GM21390 (cell line): ENCODE results near the gene ALB.

Source experiments
- ATAC-seq: cut with Tn5 transposase; IDR thresholded peaks from one replicate; pipeline ENCODE4 v1.9.1; 2021; ENCODE audit not compliant: unreplicated experiment

ALB gene

GRCh38 chr4:73408181-73408867 is 4.2 kb downstream of the ALB start:
- ATAC-seq = no peak

GRCh38 chr4:73409012-73409862 is 5.2 kb downstream of the ALB start:
- no peak for ATAC-seq

- no peak for ATAC-seq
Observed at GRCh38 chr4:73409978-73410548, 6.0 kb downstream of the ALB start.

- ATAC-seq = no peak
Observed at GRCh38 chr4:73410916-73411730, 7.0 kb downstream of the ALB start.

- ATAC-seq = no peak
Observed at GRCh38 chr4:73411731-73412414, 7.8 kb downstream of the ALB start.

- no peak for ATAC-seq
Observed at GRCh38 chr4:73413294-73413755, 9.2 kb downstream of the ALB start.

GRCh38 chr4:73414936-73415271 is 10.8 kb downstream of the ALB start:
- ATAC-seq = no peak

- no peak for ATAC-seq
Observed at GRCh38 chr4:73415807-73416238, 11.7 kb downstream of the ALB start.

GRCh38 chr4:73416423-73417087 is 12.5 kb downstream of the ALB start:
- no peak for ATAC-seq

GRCh38 chr4:73417342-73417741 is 13.3 kb downstream of the ALB start:
- no peak for ATAC-seq

- ATAC-seq = no peak
Observed at GRCh38 chr4:73417973-73418372, 13.9 kb downstream of the ALB start.

GRCh38 chr4:73418677-73419076 is 14.6 kb downstream of the ALB start:
- ATAC-seq = no peak

GRCh38 chr4:73419106-73420038 is 15.3 kb downstream of the ALB start:
- no peak for ATAC-seq

GRCh38 chr4:73420615-73421014 is 16.5 kb downstream of the ALB start:
- ATAC-seq = no peak

- no peak for ATAC-seq
Observed at GRCh38 chr4:73421708-73422457, 17.8 kb downstream of the ALB start.

- no peak for ATAC-seq
Observed at GRCh38 chr4:73422458-73422752, 18.3 kb downstream of the ALB start.

GRCh38 chr4:73423184-73423583 is 19.1 kb downstream of the ALB start:
- ATAC-seq = no peak

GRCh38 chr4:73426666-73427065 is 22.6 kb downstream of the ALB start:
- ATAC-seq = no peak
